ENCODE measurements around the gene KCNH1. TPM values are rescaled to one million over a fixed set of nuclear protein-coding genes. Genes with fewer than 3 reads are reported as not detected.

The KCNH1 gene
- total and polyA plus RNA-seq, 2 experiments from 2014 or later: 0.71 to 1.8 TPM

GRCh38 chr1:210764536-210764935 lies 369.4 kb downstream of the KCNH1 start:
- Histone ChIP-seq H3K79me2 (ENCODE audit: insufficient read depth) (no peaks in the 10 kb centered on the region), H3K9ac (no peak overlapping the region), H3K4me1 (ENCODE audit: insufficient read depth) (no peaks in the 10 kb centered on the region), H3F3A (ENCODE audit: insufficient read depth) (no peaks in the 10 kb centered on the region), H4K20me1 (ENCODE audit: insufficient read depth) (no peaks in the 10 kb centered on the region), H3K27me3 (replicated peaks; ENCODE audit: insufficient read depth) (no peaks in the 10 kb centered on the region), H3K4me2 (ENCODE audit: unreplicated experiment) (no peak overlapping the region), H3K27ac (no peak overlapping the region), H2AFZ (no peak overlapping the region), H3K9me3 (ENCODE audit: low read depth) (no peaks in the 10 kb centered on the region), H3K36me3 (ENCODE audit: low read depth) (no peaks in the 10 kb centered on the region), H3K4me3 (no peak overlapping the region), H3K9me2 (ENCODE audit: insufficient read depth) (no peaks in the 10 kb centered on the region)
- WGBS, 2 experiments (ENCODE audit: low coverage in 1 of 2, low lambda C conversion rate in 2 of 2, missing lambda C conversion rate in 2 of 2): 5 to 6% methylated on average over 2 of the region's 2 CpGs
- TF ChIP-seq EZH2phosphoT487 (IDR thresholded peaks at IDR 0.05; ENCODE audit: insufficient read depth, low read depth) (no peak), EZH2 (IDR thresholded peaks at IDR 0.05; ENCODE audit: insufficient read depth, poor library complexity, severe bottlenecking) (no peak)
- in situ Hi-C loops (cut with MboI): no loop called here
- no peak for DNase-seq

GRCh38 chr1:210758761-210759160 lies 375.2 kb downstream of the KCNH1 start:
- Histone ChIP-seq H3K9me3 (ENCODE audit: low read depth) (no peaks in the 10 kb centered on the region), H3K27me3 (replicated peaks; ENCODE audit: insufficient read depth) (no peaks in the 10 kb centered on the region), H2AFZ (no peak overlapping the region), H3K9me2 (ENCODE audit: insufficient read depth) (no peaks in the 10 kb centered on the region), H3F3A (ENCODE audit: insufficient read depth) (no peaks in the 10 kb centered on the region), H3K4me1 (ENCODE audit: insufficient read depth) (no peaks in the 10 kb centered on the region), H3K27ac (no peak overlapping the region), H3K9ac (no peak overlapping the region), H3K36me3 (ENCODE audit: low read depth) (no peaks in the 10 kb centered on the region), H4K20me1 (ENCODE audit: insufficient read depth) (no peaks in the 10 kb centered on the region), H3K79me2 (ENCODE audit: insufficient read depth) (no peaks in the 10 kb centered on the region), H3K4me2 (ENCODE audit: unreplicated experiment) (no peak overlapping the region), H3K4me3 (no peak overlapping the region)
- no peak for DNase-seq
- no peak for TF ChIP-seq EZH2 (IDR thresholded peaks at IDR 0.05; ENCODE audit: insufficient read depth, poor library complexity, severe bottlenecking)
- no peak for TF ChIP-seq EZH2phosphoT487 (IDR thresholded peaks at IDR 0.05; ENCODE audit: insufficient read depth, low read depth)
- WGBS, 2 experiments (ENCODE audit: low coverage in 1 of 2, low lambda C conversion rate in 2 of 2, missing lambda C conversion rate in 2 of 2): 30 to 50% methylated on average over 4 of the region's 4 CpGs
- in situ Hi-C loops (cut with MboI): no loop called here

GRCh38 chr1:210758261-210758660 lies 375.7 kb downstream of the KCNH1 start:
- H3K9me3 ChIP-seq (ENCODE audit: low read depth): no peaks in the 10 kb centered on the region
- in situ Hi-C loops (cut with MboI): no loop called here
- H3K36me3 ChIP-seq (ENCODE audit: low read depth): no peaks in the 10 kb centered on the region
- H3K4me3 ChIP-seq: no peak overlapping the region
- no peak for DNase-seq
- H3K9me2 ChIP-seq (ENCODE audit: insufficient read depth): no peaks in the 10 kb centered on the region
- H3K4me1 ChIP-seq (ENCODE audit: insufficient read depth): no peaks in the 10 kb centered on the region
- H3K4me2 ChIP-seq (ENCODE audit: unreplicated experiment): no peak overlapping the region
- no peaks in the 10 kb centered on the region for H4K20me1 ChIP-seq (ENCODE audit: insufficient read depth)
- 0 to 15% methylated on average over 1 of the region's 1 CpG for WGBS, 2 experiments (ENCODE audit: low coverage in 1 of 2, low lambda C conversion rate in 2 of 2, missing lambda C conversion rate in 2 of 2)
- H3K79me2 ChIP-seq (ENCODE audit: insufficient read depth): no peaks in the 10 kb centered on the region
- H3K27me3 ChIP-seq (replicated peaks; ENCODE audit: insufficient read depth): no peaks in the 10 kb centered on the region
- H2AFZ ChIP-seq: no peak overlapping the region
- no peak overlapping the region for H3K27ac ChIP-seq
- no peak overlapping the region for H3K9ac ChIP-seq
- TF ChIP-seq EZH2 (IDR thresholded peaks at IDR 0.05; ENCODE audit: insufficient read depth, poor library complexity, severe bottlenecking) (no peak), EZH2phosphoT487 (IDR thresholded peaks at IDR 0.05; ENCODE audit: insufficient read depth, low read depth) (no peak)
- H3F3A ChIP-seq (ENCODE audit: insufficient read depth): no peaks in the 10 kb centered on the region

GRCh38 chr1:210757677-210758076 lies 376.3 kb downstream of the KCNH1 start:
- Histone ChIP-seq H2AFZ (no peak overlapping the region), H3K4me1 (ENCODE audit: insufficient read depth) (no peaks in the 10 kb centered on the region), H3K4me2 (ENCODE audit: unreplicated experiment) (no peak overlapping the region), H3K4me3 (no peak overlapping the region), H3K27me3 (replicated peaks; ENCODE audit: insufficient read depth) (no peaks in the 10 kb centered on the region), H3F3A (ENCODE audit: insufficient read depth) (no peaks in the 10 kb centered on the region), H3K79me2 (ENCODE audit: insufficient read depth) (no peaks in the 10 kb centered on the region), H3K27ac (no peak overlapping the region), H3K9ac (no peak overlapping the region), H3K9me2 (ENCODE audit: insufficient read depth) (no peaks in the 10 kb centered on the region), H3K36me3 (ENCODE audit: low read depth) (no peaks in the 10 kb centered on the region), H3K9me3 (ENCODE audit: low read depth) (no peaks in the 10 kb centered on the region), H4K20me1 (ENCODE audit: insufficient read depth) (no peaks in the 10 kb centered on the region)
- WGBS, 2 experiments (ENCODE audit: low coverage in 1 of 2, low lambda C conversion rate in 2 of 2, missing lambda C conversion rate in 2 of 2): 6 to 21% methylated on average over 1 of the region's 1 CpG
- in situ Hi-C loops (cut with MboI): no loop called here
- DNase-seq: no peak
- TF ChIP-seq EZH2phosphoT487 (IDR thresholded peaks at IDR 0.05; ENCODE audit: insufficient read depth, low read depth) (no peak), EZH2 (IDR thresholded peaks at IDR 0.05; ENCODE audit: insufficient read depth, poor library complexity, severe bottlenecking) (no peak)

Data from GM23248 (cell line).